Measurements from ENCODE around the gene FOXRED2.

DNA sequence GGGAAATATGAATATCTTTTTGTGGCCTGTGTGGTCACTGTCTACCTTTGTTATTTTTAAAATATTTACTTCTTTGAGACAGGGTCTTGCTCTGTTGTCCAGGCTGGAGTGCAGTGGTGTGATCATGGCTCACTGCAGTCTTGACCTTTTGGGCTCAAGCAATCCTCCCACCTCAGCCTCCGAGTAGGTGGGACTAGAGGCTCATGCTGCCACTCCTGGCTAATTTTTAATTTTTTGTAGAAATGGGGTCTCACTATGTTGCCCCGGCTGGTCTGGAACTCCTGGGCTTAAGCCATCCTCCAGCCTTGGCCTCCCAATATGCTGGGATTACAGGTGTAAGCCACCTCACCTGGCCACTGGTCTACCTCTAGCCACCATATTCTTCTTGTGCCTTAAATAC is 25.6 kb upstream of the FOXRED2 start:
- no peak for TF ChIP-seq EZH2 (IDR thresholded peaks at IDR 0.05; ENCODE audit: borderline replicate concordance, low read length)
- TF ChIP-seq, protein P1, sequence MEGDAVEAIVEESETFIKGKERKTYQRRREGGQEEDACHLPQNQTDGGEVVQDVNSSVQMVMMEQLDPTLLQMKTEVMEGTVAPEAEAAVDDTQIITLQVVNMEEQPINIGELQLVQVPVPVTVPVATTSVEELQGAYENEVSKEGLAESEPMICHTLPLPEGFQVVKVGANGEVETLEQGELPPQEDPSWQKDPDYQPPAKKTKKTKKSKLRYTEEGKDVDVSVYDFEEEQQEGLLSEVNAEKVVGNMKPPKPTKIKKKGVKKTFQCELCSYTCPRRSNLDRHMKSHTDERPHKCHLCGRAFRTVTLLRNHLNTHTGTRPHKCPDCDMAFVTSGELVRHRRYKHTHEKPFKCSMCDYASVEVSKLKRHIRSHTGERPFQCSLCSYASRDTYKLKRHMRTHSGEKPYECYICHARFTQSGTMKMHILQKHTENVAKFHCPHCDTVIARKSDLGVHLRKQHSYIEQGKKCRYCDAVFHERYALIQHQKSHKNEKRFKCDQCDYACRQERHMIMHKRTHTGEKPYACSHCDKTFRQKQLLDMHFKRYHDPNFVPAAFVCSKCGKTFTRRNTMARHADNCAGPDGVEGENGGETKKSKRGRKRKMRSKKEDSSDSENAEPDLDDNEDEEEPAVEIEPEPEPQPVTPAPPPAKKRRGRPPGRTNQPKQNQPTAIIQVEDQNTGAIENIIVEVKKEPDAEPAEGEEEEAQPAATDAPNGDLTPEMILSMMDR (IDR thresholded peaks at IDR 0.05; ENCODE audit: low read length): no peak

Measured in OCI-LY1 (cell line).